GM18507 (cell line): Measurements from ENCODE around the gene ZNF784.

Experiments
- DNase-seq: peaks from one replicate; pipeline ENCODE4 v3.0.0; 2011; ENCODE audit warnings: low read depth; ENCODE audit not compliant: insufficient read length; ENCODE audit errors: extremely low spot score
- FAIRE-seq: peaks from 2 replicates; lab custom pipeline; 2011; peaks lifted over from hg19 to GRCh38; lab: Jason Lieb, UNC

ZNF784 gene

DNA sequence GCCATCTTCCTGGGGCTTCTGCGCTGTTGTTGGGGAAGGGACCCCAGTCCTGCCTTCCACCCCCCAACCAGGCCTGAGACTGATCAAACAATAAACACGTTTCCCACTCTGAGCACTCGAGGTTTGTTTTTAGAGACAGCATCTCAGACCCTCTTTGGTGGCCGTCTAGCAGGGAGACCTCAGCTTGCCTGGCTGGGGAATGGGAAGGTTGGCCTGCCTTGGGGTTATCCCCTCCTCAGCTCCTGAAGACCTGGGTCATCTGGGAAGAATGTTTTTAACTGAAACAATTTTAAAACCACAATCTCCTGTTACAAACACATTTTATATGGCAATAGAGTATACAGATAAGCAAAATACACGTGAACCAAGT is 21.1 kb upstream of the ZNF784 start:
- DNase-seq: no peak
- no peak for FAIRE-seq

DNA sequence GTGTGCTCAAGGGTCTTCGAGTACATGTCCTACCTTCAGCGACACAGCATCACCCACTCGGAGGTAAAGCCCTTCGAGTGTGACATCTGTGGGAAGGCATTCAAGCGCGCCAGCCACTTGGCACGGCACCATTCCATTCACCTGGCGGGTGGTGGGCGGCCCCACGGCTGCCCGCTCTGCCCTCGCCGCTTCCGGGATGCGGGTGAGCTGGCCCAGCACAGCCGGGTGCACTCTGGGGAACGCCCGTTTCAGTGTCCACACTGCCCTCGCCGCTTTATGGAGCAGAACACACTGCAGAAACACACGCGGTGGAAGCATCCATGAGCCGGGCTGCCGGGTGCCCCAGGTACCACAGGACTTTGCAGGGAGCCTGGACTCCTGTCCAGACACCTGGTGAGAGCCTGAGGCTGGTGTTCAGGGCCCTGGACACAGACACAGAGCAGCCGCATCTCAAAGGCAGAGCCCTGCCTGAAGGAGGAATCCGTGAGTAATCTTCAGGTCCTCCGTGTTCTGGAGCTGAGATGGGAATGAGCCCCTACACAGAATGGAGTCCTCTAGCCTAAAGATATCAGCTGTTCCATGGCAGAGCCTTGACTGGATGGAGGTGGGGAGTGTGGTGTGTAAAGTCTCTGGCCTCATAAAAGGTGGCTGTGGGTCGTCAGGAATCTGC is 20.6 kb upstream of the ZNF784 start:
- DNase-seq: no peak
- FAIRE-seq: no peak

DNA sequence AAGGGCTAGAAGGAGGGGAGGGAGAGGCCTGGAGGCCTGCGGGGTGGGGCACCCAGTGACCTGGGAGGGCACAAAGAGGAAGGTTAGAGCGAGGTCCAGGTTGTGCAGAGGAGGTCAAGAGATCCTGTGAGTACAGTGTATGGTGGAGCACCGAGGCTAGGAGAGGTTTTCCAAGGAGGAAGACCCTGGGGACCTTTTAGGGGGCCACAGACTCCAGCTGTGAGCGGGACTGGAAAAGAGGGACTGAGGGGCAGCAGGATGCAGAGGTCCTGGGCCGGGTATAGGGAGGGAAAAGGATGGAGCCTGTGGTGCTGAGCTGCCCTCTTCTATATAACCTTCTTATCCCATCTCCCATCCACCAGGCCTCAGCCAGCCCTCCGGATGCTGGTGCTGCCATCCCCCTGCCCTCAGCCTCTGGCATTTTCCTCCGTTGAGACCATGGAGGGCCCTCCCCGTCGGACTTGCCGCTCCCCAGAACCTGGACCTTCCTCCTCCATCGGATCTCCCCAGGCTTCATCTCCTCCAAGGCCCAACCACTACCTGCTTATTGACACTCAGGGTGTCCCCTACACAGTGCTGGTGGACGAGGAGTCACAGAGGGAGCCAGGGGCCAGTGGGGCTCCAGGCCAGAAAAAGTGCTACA is 19.9 kb upstream of the ZNF784 start:
- FAIRE-seq: no peak

DNA sequence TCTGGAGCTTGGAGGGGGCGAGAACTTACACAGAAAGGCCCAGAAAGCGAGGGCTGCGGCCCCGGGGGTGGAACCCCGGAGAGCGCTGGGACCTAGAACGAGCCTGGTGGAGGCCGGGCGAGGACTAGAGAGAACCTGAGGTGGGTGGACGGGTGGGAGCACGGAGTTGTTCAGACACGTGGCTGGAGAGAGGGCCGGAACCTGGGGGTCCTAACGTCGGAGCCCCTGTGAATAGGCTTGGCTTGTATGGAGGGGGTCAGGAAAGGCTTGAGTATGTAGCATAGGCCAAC is 19.5 kb upstream of the ZNF784 start:
- DNase-seq: no peak

More for the DNA sequence above, 19.9 kb upstream of the ZNF784 start:
- no peak for DNase-seq

DNA sequence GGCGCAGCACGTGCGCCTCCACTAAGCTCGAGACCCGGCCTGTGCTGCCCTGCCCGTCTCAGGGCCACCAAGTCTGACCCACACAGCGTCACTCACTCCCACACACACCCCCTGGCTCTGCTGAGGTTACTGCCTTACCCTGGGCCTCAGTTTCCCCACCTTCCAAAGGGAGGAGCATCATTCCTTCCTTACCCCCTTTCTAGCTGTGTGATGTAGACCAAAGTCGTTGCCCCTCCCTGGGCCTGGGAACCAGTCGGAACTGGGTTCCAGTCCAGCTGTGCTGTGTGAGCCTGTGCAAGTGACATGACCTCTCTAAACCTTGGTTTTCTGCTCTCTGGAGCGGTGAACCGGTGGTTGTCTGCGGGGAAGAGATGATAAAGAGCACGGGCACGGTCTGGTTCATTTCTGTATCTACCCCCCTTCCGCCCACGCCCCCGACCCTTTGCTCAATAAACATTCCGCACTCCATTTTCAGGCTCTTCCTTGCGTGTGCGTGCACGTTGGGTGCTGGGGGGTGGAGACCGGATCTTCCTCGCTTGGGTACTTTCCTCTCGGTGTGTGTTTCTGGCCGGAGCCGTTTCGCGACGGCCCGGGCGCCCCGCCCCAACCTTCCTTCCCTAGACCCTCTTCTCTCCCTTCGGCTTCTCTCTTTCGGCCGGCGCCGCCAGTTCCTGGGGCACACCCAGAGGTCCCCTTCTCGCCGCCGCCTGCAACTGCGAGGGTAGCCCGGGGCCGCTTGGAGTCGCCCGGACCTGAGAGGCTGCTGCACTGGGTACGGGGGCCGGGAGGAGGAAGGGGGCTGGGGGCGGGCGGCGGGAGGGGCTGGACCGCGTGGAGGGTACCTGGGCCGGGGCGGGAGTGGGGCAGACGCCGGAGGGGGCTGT is 18.9 kb upstream of the ZNF784 start, which contains the start of gene ZNF581:
ZNF581 (plus strand) TSS at position 647 of the 884 bp plus-strand sequence. CDS start 923 bp downstream, outside the sequence.
- no peak for DNase-seq
- peak; percentile 86 for FAIRE-seq

More for the DNA sequence above, 19.5 kb upstream of the ZNF784 start:
- no peak for FAIRE-seq

DNA sequence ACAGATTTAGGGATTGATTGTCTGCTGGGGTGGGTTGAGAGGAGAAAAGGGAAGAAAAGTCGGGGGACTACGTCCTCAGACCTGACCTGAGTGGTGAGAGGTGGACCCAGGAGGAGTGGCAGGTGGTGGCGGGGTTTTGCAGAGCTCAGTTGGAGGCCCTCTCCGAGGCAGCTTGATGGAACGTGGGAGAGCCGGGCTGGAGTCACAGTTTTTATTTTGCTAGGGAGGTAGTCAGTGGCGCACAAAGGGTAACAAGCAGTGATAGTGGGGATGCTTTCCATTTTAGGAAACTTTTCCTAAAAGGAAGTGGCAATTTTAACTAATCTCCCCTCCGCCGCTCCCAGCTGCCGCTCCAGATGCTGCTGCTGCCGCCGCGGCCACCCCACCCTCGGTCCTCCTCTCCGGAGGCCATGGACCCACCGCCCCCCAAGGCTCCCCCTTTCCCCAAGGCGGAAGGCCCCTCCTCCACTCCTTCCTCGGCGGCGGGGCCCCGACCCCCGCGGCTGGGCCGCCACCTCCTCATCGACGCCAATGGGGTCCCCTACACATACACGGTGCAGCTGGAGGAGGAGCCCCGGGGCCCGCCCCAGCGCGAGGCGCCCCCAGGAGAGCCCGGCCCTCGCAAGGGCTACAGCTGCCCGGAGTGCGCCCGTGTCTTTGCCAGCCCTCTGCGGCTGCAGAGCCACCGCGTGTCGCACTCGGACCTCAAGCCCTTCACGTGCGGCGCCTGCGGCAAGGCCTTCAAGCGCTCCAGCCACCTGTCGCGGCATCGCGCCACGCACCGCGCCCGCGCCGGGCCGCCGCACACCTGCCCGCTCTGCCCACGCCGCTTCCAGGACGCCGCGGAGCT is 18.0 kb upstream of the ZNF784 start:
- FAIRE-seq: peak; percentile 65
- DNase-seq: no peak

DNA sequence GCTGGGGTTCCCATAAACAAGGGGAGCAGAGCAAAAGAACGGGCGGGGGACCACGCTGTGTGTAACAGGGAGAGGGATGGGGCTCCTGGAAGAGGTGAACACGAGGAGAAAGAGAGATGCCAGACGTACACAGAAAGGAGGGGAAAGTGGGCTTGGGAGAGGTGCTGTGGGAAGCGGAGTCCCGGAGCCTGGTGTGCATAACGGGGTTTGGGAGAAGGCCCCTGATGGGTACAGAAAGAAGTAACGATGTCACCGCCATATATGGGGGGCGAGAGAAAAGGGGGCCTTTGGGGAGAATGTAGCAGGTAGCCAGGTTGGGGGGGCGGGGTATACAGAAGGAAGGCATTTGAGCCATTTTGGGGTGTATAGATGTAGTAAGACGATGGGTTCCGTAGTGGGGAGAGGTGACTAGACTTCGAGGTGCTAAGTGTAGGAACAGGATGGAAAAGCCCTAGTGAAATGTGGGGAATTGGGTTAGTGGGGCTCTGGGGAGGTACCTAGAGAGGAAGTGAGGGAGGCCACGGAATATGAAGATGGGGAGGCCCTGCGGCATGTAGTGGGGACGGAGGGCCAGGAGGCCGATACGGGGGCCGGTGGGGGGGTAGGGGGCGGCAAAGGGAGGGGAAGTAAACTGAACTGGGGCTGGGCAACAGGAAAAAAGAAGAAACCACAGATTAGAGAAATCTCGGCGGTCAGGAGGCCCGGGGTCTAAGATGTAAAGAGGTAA is 17.2 kb upstream of the ZNF784 start:
- FAIRE-seq: no peak

DNA sequence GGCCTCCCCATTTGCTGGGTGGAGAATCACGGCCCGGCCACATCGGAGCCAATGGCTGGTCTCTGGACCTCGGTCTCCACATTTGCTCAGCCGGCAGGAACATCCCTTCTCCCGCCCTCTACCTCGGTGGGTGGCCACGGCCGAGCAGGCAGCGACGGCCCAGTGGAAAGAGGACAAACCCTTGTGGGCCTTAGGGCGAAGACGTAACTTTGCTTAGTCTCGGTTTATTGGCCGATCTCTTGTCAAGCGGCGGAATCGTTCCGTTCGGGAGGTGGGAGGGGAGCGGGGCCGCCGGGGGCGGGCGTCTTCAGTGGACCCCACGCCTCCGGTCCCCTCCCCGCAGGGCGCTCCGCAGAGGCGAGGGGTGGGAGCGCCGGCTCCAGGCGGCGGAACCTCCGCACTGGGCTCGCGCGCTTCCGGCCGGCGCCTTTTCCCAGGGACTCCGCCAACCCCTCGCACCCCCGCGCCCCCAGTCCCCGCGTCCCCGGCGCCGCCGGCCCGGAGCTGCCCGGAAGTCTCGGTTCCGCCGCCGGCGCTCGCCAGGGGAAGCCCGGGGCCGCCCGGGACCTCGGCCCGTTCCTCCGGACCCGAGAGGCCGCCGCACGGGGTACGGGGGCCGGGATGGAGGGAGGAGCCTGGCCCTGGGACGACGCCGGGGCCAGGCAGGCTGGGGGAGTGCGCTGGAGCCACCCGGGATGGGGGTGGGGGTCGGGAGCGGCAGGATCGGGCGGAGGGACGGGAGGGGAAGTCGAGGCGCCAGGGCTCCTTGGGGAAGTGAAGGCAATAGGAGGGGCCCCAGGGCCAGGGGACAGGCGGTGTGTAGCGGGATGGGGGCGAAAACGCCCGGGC is 16.4 kb upstream of the ZNF784 start, which contains the start of gene ZNF580:
ZNF580 (plus strand) TSS at position 426 of the 849 bp plus-strand sequence. CDS start 1,507 bp downstream, outside the sequence.
- peak; percentile 18 for FAIRE-seq
- DNase-seq: no peak

More for the DNA sequence above, 17.2 kb upstream of the ZNF784 start:
- DNase-seq: no peak

DNA sequence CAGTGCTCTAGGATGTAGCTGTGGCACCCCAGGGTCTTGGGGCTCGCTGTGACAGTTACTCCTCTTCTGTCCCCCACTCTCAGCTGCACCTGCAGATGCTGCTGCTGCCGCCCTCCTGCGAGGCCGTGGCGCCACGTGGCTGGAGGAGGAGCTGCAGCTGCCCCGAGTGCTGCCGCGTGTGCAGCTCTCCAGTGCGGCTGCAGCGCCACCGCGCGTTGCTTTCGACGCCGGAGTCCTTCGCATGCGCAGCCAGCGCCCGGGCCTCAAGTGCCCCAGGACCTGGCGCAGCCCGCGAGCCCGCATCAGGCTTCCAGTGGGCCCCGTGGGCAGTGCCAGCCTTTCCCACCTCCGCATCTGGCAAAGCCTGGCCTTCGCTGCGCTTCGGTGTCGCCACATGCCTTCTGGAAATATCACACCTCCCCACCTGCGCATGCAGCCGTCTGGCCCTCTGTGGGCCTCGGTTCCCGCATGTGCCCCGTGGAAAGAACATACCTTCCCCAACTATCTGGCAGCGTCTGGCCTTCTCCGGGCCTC is 15.7 kb upstream of the ZNF784 start:
- FAIRE-seq (no peak), DNase-seq (no peak)

DNA sequence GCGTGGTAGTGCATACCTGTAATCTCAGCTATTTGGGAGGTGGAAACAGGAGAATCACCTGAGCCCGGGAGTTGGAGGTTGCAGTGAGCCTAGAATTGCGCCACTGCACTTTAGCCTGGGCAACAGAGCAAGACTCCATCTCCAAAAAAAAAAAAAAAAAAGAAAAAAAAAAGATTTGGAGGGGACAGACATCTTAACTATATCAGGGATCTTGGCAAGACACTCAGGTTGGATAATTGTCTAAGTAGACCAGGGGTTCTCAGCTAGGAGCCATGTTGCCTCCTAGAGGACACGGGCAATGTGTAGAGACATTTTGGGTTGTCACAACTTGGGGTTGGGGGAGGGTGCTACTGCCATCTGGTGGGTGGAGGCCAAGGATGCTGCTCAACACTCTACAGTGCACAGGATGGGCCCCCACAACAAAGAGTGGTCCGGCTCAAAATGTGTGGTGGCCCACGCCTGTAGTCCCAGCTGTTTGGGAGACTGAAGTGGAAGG is 14.5 kb upstream of the ZNF784 start:
- FAIRE-seq: peak; percentile 52
- DNase-seq: no peak

DNA sequence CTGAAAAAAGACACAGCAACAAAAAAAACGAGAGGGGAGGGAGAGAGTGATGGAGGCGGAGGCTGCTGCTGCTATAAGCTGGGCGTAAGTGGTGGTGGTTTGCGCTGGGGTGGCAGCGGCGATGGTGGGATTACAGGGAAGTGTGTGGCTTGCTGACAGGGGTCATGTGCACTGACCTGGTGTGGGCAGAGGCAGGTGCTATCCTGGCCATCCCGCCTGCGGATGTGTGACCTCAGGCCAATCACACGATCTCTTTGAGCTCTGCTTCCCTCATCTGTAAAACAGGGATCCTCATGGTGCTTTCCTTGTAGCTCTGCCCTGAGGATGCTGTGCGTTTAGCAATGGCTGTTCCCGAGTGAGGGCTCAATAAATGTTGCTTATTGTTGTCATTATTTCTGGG is 13.2 kb upstream of the ZNF784 start:
- no peak for FAIRE-seq
- DNase-seq: no peak

DNA sequence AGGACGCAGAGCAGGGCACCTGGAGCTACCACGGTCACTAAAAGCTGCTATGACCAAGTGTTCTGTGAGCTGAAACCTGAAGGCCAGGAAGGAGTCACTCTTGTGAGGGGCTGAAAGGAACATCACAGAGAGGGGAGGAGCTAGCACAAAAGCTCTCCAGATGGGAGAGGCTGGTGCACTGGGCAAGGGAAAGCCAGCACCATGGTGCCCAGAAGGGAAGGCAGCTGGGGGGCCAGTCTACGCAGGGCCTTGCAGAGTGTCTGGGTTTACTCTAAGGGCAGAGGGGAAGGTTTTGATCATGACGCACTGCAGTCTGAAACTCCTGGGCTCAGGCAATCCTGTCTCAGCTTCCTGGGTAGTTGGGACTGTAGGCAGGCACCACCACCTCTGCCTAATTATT is 12.4 kb upstream of the ZNF784 start:
- DNase-seq (no peak), FAIRE-seq (no peak)

DNA sequence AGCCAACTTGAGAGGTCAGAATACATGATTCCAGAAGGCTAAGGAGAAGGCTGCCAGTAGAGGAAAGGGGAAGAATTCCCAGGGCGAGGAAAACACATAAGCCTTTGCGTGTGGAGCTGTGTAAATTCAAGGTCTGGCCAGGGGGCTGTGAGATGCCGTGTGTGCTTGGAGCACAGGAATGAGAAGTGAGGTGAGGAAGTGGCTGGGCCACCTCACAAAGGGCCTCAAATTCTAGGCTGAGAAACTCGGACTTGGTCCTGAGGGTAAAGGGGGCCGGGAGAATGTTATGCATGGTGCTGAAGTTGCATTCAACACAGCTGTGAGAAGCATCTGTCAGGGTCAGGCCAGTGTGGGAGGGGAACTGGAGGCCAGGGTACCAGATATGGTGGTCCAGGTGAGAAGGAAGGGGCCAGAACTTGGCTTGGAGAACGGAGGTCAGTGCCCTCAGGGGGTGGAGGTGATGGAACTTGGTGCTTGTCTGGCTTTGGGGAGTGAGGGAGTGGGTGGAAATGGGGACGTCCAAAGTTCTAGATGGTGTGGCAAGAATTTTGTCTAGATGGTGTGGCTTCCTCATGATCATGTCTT is 11.6 kb upstream of the ZNF784 start:
- no peak for FAIRE-seq
- DNase-seq: no peak

DNA sequence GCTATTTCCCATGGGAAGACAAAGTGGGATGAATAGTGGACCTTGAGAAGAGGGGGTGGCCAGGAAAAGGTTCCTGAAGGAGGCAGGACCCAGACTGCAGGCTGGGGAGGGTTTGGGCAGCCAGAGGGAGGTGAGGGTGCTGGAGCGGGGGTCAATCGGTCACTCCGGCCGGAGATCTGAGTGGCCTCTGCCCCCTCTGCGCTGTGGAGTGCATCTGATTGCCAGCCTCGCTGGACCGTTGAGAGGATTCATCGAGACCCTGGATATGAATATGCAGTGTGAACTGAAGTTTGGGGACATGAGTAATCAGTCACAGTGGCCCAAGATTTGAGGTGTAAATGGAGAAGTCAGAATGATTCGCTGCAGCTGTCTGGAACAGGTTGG is 11.0 kb upstream of the ZNF784 start:
- no peak for FAIRE-seq

DNA sequence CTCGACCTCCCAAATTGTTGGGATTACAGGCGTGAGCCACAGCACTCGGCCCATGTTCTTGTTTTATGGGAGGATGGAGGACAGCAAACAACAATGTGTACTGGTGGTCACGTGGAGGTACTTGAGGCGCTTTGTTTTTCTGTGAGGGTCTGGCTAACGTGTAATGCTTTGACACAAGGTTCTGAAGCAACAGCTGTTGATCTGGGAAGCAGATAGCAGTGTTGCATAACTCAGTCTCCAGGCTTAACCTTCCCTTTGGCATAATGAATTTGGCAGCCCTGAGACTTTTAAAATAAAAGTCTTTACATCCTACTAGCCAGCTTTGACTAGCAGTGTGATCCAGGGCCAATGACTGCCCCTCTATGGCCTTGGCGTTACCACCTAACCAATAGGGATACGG is 9.5 kb upstream of the ZNF784 start:
- FAIRE-seq: no peak
- DNase-seq: no peak

More for the DNA sequence above, 11.0 kb upstream of the ZNF784 start:
- DNase-seq: no peak

DNA sequence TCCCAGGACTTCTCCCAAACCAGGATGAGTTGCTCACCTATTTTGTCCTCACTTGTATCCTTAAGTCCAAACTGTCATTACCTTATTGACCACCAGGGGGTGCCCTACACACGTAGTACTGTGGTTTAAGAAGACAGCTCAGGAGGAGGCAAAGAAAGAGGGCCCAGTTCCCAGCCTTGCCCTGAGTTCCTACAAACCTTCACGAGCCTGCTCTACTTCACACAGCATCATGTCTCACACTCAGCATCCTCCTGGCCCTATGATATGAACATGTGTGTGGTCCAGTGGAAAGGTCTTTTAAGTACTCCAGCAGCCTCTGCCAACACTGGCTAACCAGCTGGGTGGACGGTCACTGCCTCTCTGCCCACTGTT is 8.1 kb upstream of the ZNF784 start:
- DNase-seq (no peak), FAIRE-seq (peak; percentile 84)

DNA sequence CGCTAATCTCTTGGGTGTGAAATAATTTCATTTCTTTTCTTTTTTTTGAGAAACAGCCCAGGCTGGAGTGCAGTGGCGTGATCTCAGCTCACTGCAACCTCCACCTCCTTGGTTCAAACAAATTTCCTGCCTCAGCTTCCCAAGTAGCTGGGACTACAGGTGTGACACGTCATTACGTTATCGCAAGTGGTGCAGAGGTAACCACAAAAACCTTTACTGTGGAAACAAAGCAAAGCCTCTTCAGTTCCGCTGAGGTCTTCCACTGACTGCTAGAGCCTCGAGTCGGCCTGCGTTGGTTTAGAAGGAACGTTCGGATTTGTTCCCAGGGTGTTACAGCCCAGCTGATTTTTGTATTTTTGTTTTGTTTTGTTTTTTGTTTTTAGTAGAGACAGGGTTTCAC is 2.0 kb upstream of the ZNF784 start:
- no peak for DNase-seq
- FAIRE-seq: peak; percentile 69
